Spinal cord (tissue), 10 donors: Measurements from ENCODE around the gene C10orf53. TPM values are rescaled to one million over a fixed set of nuclear protein-coding genes. Genes with fewer than 3 reads are reported as not detected.

ENCODE experiments used
- DNase-seq, 6 donors: peaks; one replicate each; pipeline versions ENCODE4 v3.0.0 to v3.0.0-alpha.2; 2013 to 2015; ENCODE audit warnings: low spot score in 6 of 6, low read depth in 4 of 6
- H3K27ac ChIP-seq: one replicate; pipeline ENCODE4 v1.5.1; 2013; ENCODE audit warnings: low read depth, low read length, control low read depth
- H3K27me3 ChIP-seq: one replicate; pipeline ENCODE4 v1.6.1; 2013; ENCODE audit warnings: low read length; ENCODE audit not compliant: control insufficient read depth, insufficient read depth
- H3K36me3 ChIP-seq: one replicate; pipeline ENCODE4 v1.6.1; 2013; ENCODE audit warnings: low read length; ENCODE audit not compliant: control insufficient read depth, insufficient read depth
- H3K4me1 ChIP-seq: one replicate; pipeline ENCODE4 v1.6.1; 2013; ENCODE audit warnings: low read length; ENCODE audit not compliant: control insufficient read depth, insufficient read depth
- H3K4me3 ChIP-seq: one replicate; pipeline ENCODE4 v1.5.1; 2013; ENCODE audit warnings: low read depth, low read length, control low read depth
- H3K9me3 ChIP-seq: one replicate; pipeline ENCODE4 v1.6.1; 2013; ENCODE audit warnings: low read length; ENCODE audit not compliant: control insufficient read depth, insufficient read depth
- WGBS: methylation state at CpG from one replicate; pipeline ENCODE4 v1.1.5; 2013; ENCODE audit warnings: missing lambda C conversion rate; ENCODE audit not compliant: insufficient coverage; 5-methylcytosine and 5-hydroxymethylcytosine counted together
- polyA plus RNA-seq, 2 donors: library from polyadenylated mRNA; unstranded; fragments of 120-200 nt; gene quantifications; one replicate each; pipeline ENCODE4 v1.2.1, GENCODE V29; 2013; ENCODE audit not compliant: insufficient read length in 2 of 2
- total RNA-seq, 2 donors: library from RNA; depleted of rRNA in 1 of 2; stranded (reverse); fragments of 120-200 nt in 1 of 2; fragments of >200 nt in 1 of 2; gene quantifications; one replicate each; pipeline versions ENCODE4 v1.2.3 to v1.2.4, GENCODE V29; 2013 to 2014
- donor health status: healthy.

Gene C10orf53
- total and polyA plus RNA-seq, 4 donors, result 0.11 TPM; not detected in 3

DNA sequence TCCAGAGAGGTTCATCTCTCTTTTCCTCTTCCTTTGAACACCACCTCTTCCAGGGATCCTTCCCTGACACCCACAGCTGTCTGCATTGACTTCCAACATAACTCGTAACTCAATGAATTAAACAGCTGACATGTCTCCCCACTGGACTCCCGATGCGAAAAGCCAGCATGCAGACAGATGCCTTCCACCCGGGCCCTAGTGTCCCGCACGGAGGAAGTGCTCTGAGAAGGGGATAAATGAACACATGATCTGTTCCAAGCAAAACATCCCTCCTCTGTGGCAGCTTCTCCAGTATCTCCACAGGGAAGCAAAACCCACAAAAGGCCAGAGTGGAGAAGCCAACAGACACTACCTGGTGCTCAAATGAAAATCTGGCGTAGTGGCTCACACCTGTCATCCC is 54.4 kb downstream of the C10orf53 start:
- Histone ChIP-seq H3K4me1 (no peaks in the 10 kb centered on the region), H3K27me3 (no peaks in the 10 kb centered on the region), H3K4me3 (no peak overlapping the region), H3K9me3 (no peaks in the 10 kb centered on the region), H3K27ac (no peak overlapping the region), H3K36me3 (peaks cover 40% of the 10 kb centered on the region)
- DNase-seq, result no peak
- 72% methylated on average over 5 of the region's 7 CpGs for WGBS

DNA sequence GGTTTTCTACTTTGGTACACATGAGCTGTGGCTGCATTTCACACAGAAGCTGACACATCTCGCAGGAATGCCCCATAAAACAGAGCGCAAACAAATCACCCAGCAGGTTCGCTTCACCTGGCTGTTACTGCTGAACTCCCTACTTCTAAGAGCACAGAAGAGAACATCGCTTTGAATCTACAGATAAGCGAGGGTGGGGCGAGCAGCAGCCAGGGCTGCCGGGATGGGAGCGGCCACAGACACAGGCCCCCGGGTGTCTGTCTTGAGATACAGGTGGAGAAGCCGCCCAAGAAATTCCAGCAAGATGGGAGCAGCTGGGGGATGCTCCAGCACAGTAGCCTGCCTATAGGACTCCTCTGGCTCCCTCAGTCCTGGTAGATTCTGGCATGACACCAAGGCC is 55.2 kb downstream of the C10orf53 start:
- Histone ChIP-seq H3K4me1 (no peaks in the 10 kb centered on the region), H3K4me3 (no peak overlapping the region), H3K27me3 (no peaks in the 10 kb centered on the region), H3K27ac (no peak overlapping the region), H3K36me3 (peaks cover 47% of the 10 kb centered on the region), H3K9me3 (no peaks in the 10 kb centered on the region)
- peak in 1 of 6 donors; percentile 11 for DNase-seq
- 81% methylated on average over 10 of the region's 10 CpGs for WGBS

GRCh38 chr10:49735161-49735560 is 55.7 kb downstream of the C10orf53 start:
- no peak overlapping the region for H3K4me3 ChIP-seq
- no peak overlapping the region for H3K27ac ChIP-seq
- 46% methylated on average over 10 of the region's 11 CpGs for WGBS

DNA sequence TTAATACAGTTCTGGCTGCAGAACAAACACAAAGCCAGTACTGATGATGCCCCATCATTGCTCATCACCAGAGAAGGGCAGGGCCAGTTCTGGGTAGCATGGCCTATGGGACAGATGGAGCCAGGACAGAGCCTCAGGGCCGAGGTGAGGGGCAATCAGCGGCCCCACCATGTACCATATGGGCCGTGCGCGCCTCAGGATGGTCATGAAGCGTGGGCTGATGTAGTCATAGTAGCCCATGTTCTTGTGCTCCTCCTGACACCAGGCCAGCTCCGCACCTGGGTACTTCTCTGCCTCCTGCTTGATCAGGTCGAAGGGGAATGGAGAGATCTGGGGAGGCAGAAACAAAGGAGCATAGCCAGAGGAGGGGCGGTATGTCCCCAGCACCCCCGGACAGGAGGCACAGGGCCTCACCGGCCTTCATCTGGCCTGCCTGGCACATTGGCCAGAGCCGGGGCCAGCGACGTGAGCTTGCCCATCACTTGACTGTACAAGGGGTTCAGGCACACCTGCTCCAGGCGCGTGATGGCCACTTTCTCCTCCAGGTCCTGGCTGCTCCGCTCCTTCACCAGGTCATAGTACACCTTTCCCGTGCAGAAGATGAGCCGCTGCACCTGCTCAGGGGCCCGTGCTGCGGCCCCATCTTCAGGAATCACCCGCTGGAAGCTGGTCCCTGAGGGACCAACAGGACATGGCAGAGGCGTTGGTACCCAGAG is 56.6 kb downstream of the C10orf53 start:
- no peak for DNase-seq
- H3K9me3 ChIP-seq, result no peaks in the 10 kb centered on the region
- H3K27me3 ChIP-seq, result no peaks in the 10 kb centered on the region
- no peak overlapping the region for H3K4me3 ChIP-seq
- H3K36me3 ChIP-seq, result peaks cover 58% of the 10 kb centered on the region
- WGBS, result 93% methylated on average over 23 of the region's 23 CpGs
- no peaks in the 10 kb centered on the region for H3K4me1 ChIP-seq
- H3K27ac ChIP-seq, result no peak overlapping the region

More at GRCh38 chr10:49735161-49735560, 55.7 kb downstream of the C10orf53 start:
- H3K36me3 ChIP-seq, result peaks cover 49% of the 10 kb centered on the region
- H3K27me3 ChIP-seq, result no peaks in the 10 kb centered on the region
- no peaks in the 10 kb centered on the region for H3K9me3 ChIP-seq
- DNase-seq, result no peak
- H3K4me1 ChIP-seq, result no peaks in the 10 kb centered on the region

DNA sequence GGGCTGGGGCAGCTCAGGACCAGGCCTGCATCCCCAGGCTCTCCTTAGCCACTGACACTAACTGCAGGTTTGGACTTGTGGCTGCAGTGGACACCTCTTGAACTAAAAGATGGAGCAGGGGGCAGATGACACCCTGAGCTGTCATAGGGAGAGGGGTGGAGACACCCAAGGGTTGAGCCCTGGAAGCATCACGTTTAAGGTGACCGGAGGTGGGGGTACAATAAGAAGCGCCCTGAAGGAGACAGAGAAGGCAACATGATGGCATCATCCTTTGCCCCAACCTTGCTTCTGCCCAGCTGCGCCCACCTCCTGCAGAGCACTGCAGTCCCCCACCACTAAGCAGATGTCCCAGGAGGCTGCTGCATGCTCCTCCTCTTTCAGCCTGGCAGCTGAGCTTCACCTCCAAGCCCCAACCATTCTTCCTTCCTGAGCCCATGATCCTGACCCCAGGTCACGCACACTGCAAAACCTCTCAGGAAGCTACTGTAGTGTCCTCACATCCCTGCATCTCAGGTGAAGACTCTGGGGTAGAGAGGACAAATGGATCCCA is 57.2 kb downstream of the C10orf53 start:
- peaks cover 63% of the 10 kb centered on the region for H3K36me3 ChIP-seq
- WGBS, result 100% methylated on average over 4 of the region's 5 CpGs
- H3K27ac ChIP-seq, result no peak overlapping the region
- H3K27me3 ChIP-seq, result no peaks in the 10 kb centered on the region
- no peaks in the 10 kb centered on the region for H3K4me1 ChIP-seq
- no peaks in the 10 kb centered on the region for H3K9me3 ChIP-seq
- no peak for DNase-seq
- H3K4me3 ChIP-seq, result no peak overlapping the region

- 90% methylated on average over 19 of the region's 19 CpGs for WGBS
Observed at GRCh38 chr10:49737474-49738201, 58.2 kb downstream of the C10orf53 start.

GRCh38 chr10:49738616-49739360 is 59.3 kb downstream of the C10orf53 start:
- Histone ChIP-seq H3K36me3 (peaks cover 85% of the 10 kb centered on the region), H3K9me3 (no peaks in the 10 kb centered on the region), H3K27ac (no peak overlapping the region), H3K4me3 (no peak overlapping the region), H3K27me3 (no peaks in the 10 kb centered on the region), H3K4me1 (no peaks in the 10 kb centered on the region)
- 76% methylated on average over 10 of the region's 10 CpGs for WGBS
- DNase-seq, result no peak

More at GRCh38 chr10:49737474-49738201, 58.2 kb downstream of the C10orf53 start:
- no peak overlapping the region for H3K27ac ChIP-seq
- H3K4me3 ChIP-seq, result no peak overlapping the region
- no peaks in the 10 kb centered on the region for H3K4me1 ChIP-seq
- no peaks in the 10 kb centered on the region for H3K27me3 ChIP-seq
- H3K9me3 ChIP-seq, result no peaks in the 10 kb centered on the region
- H3K36me3 ChIP-seq, result peaks cover 73% of the 10 kb centered on the region
- DNase-seq, result no peak

DNA sequence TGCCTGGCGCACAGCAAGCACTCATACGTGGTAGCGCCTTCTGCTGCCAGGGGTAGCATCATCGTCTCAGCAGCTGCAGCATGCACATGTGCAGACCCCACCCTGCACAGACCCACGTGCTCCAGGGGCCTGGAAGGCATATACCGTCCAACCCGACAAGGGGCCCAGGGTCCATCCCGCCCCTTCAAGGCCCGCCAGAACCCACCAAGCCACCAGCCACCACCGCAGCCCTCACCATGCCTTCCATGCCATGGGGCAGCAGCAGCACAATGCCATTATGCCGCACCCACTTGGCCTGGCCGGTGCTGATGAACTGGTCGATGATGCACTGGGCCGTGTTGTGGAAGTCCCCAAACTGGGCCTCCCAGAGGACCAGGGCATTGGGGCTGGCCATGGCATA is 60.0 kb downstream of the C10orf53 start:
- no peak overlapping the region for H3K27ac ChIP-seq
- H3K27me3 ChIP-seq, result no peaks in the 10 kb centered on the region
- H3K9me3 ChIP-seq, result no peaks in the 10 kb centered on the region
- H3K4me1 ChIP-seq, result no peaks in the 10 kb centered on the region
- peaks cover 91% of the 10 kb centered on the region for H3K36me3 ChIP-seq
- no peak for DNase-seq
- 86% methylated on average over 14 of the region's 14 CpGs for WGBS
- H3K4me3 ChIP-seq, result no peak overlapping the region

GRCh38 chr10:49740346-49741107 is 61.1 kb downstream of the C10orf53 start:
- Histone ChIP-seq H3K36me3 (peaks cover 92% of the 10 kb centered on the region), H3K27me3 (no peaks in the 10 kb centered on the region), H3K9me3 (no peaks in the 10 kb centered on the region), H3K27ac (no peak overlapping the region), H3K4me3 (no peak overlapping the region), H3K4me1 (no peaks in the 10 kb centered on the region)
- no peak for DNase-seq
- 92% methylated on average over 14 of the region's 16 CpGs for WGBS
